ENCODE results near the gene HDAC1. TPM values are rescaled to one million over a fixed set of nuclear protein-coding genes. Genes with fewer than 3 reads are reported as not detected.

Gene HDAC1
- polyA plus RNA-seq, 1 of the 3 experiments (the other 2 are of a cell fraction) = 172 TPM

- no peak overlapping the region for H3K27ac ChIP-seq (ENCODE audit: low read depth in 2 of 2, low read length in 1 of 2)
- peaks cover 5% of the 10 kb centered on the region; the same call in 1 of the 2 replicates for H4K20me1 ChIP-seq (ENCODE audit: insufficient read depth)
- peaks cover 6% of the 10 kb centered on the region; the same call in 1 of the 2 replicates for H3K9me3 ChIP-seq
- ChIA-PET POLR2A (no interaction called here), CTCF (interaction anchor here (0.7 to 1.5 kb wide), 3 partner anchors 12 to 89 kb away, joined by 3 read pairs; no protein-coding TSS in a partner anchor)
- peaks cover 0 to 3% of the 10 kb centered on the region in 2 experiments; a peak in 1 of 4 replicates for H3K4me1 ChIP-seq (ENCODE audit: control insufficient read depth in 1 of 2, insufficient read depth in 2 of 2, low read depth in 1 of 2, low read length in 1 of 2)
- no peak for TF ChIP-seq GATA2 (CRISPR knock-in tag; IDR thresholded peaks at IDR 0.05)
- no peak for TF ChIP-seq GABPA (IDR thresholded peaks at IDR 0.05; ENCODE audit: low read depth)
- no peak for TF ChIP-seq MAX (IDR thresholded peaks at IDR 0.05; ENCODE audit: low read depth)
- TF ChIP-seq MXI1 (IDR thresholded peaks at IDR 0.05; ENCODE audit: low read depth, low read length) = no peak
- TF ChIP-seq IRF3 (IDR thresholded peaks at IDR 0.05; ENCODE audit: low read depth, low read length) = no peak
- no peak for TF ChIP-seq ZBTB33 (IDR thresholded peaks at IDR 0.05; ENCODE audit: borderline replicate concordance, low read depth)
- no peak for TF ChIP-seq NFIC (IDR thresholded peaks at IDR 0.05; ENCODE audit: borderline replicate concordance)
- TF ChIP-seq ELF1 (IDR thresholded peaks at IDR 0.05) = no peak
- no peaks in the 10 kb centered on the region for H3K9me2 ChIP-seq
- H3K79me2 ChIP-seq (ENCODE audit: insufficient read depth) = peaks cover 82% of the 10 kb centered on the region
- no peaks in the 10 kb centered on the region for H3K27me3 ChIP-seq (ENCODE audit: insufficient read depth)
- no peak overlapping the region for H3K4me2 ChIP-seq
- peaks cover 11 to 49% of the 10 kb centered on the region in 2 experiments for H3K36me3 ChIP-seq (replicated peaks in 1 of 2; ENCODE audit: control insufficient read depth in 1 of 2, insufficient read depth in 2 of 2, low read length in 1 of 2)
- WGBS (ENCODE audit: low lambda C conversion rate) = 92% methylated on average over 3 of the region's 3 CpGs
- H3K9ac ChIP-seq = no peak overlapping the region
- H3K4me3 ChIP-seq (ENCODE audit: low read depth in 2 of 2, low read length in 1 of 2) = no peak overlapping the region
- DNase-seq = no peak
- H3F3A ChIP-seq (replicated peaks; ENCODE audit: insufficient read depth) = no peaks in the 10 kb centered on the region
- no peak overlapping the region for H2AFZ ChIP-seq (ENCODE audit: low read depth)
Measured at GRCh38 chr1:32303997-32304622, 12.2 kb downstream of the HDAC1 start.

GRCh38 chr1:32305310-32305709 is 13.4 kb downstream of the HDAC1 start:
- Histone ChIP-seq H3K9me2 (no peaks in the 10 kb centered on the region), H3K79me2 (ENCODE audit: insufficient read depth) (peaks cover 81% of the 10 kb centered on the region), H3K4me1 (ENCODE audit: control insufficient read depth in 1 of 2, insufficient read depth in 2 of 2, low read depth in 1 of 2, low read length in 1 of 2) (peaks cover 0 to 3% of the 10 kb centered on the region in 2 experiments; a peak in 1 of 4 replicates), H2AFZ (ENCODE audit: low read depth) (no peak overlapping the region), H3K36me3 (replicated peaks in 1 of 2; ENCODE audit: control insufficient read depth in 1 of 2, insufficient read depth in 2 of 2, low read length in 1 of 2) (peaks cover 11 to 48% of the 10 kb centered on the region in 2 experiments), H3K4me3 (ENCODE audit: low read depth in 2 of 2, low read length in 1 of 2) (no peak overlapping the region), H3K27me3 (ENCODE audit: insufficient read depth) (no peaks in the 10 kb centered on the region), H4K20me1 (ENCODE audit: insufficient read depth) (peaks cover 11% of the 10 kb centered on the region; the same call in 1 of the 2 replicates), H3K9me3 (peaks cover 6% of the 10 kb centered on the region; the same call in 1 of the 2 replicates), H3K27ac (ENCODE audit: low read depth in 2 of 2, low read length in 1 of 2) (no peak overlapping the region), H3F3A (replicated peaks; ENCODE audit: insufficient read depth) (no peaks in the 10 kb centered on the region), H3K4me2 (no peak overlapping the region), H3K9ac (no peak overlapping the region)
- WGBS (ENCODE audit: low lambda C conversion rate) = 100% methylated on average over 2 of the region's 2 CpGs
- no peak for TF ChIP-seq CTCF (IDR thresholded peaks at IDR 0.05)
- no peak for TF ChIP-seq FOXJ3 (CRISPR knock-in tag; IDR thresholded peaks at IDR 0.05)
- TF ChIP-seq TCF12 (IDR thresholded peaks at IDR 0.05) = no peak
- no peak for TF ChIP-seq EZH2phosphoT487 (IDR thresholded peaks at IDR 0.05; ENCODE audit: borderline replicate concordance, low read depth)
- no peak for TF ChIP-seq ELF1 (IDR thresholded peaks at IDR 0.05)
- no peak for TF ChIP-seq RXRA (IDR thresholded peaks at IDR 0.05; ENCODE audit: borderline replicate concordance, low read depth)
- TF ChIP-seq RAD21 (IDR thresholded peaks at IDR 0.05; ENCODE audit: low read length) = no peak
- ChIA-PET CTCF (interaction anchor here (1.3 kb wide), 1 partner anchor 11 kb away, joined by 3 read pairs; no protein-coding TSS in a partner anchor), POLR2A (no interaction called here)
- no peak for DNase-seq
